Measurements from ENCODE around the gene ODAD3. TPM values are rescaled to one million over a fixed set of nuclear protein-coding genes. Genes with fewer than 3 reads are reported as not detected.

Gene ODAD3
- total and polyA plus RNA-seq, 2 donors (not counting 1 experiment from before 2014, with no cell fraction given): 0.18 to 0.62 TPM

DNA sequence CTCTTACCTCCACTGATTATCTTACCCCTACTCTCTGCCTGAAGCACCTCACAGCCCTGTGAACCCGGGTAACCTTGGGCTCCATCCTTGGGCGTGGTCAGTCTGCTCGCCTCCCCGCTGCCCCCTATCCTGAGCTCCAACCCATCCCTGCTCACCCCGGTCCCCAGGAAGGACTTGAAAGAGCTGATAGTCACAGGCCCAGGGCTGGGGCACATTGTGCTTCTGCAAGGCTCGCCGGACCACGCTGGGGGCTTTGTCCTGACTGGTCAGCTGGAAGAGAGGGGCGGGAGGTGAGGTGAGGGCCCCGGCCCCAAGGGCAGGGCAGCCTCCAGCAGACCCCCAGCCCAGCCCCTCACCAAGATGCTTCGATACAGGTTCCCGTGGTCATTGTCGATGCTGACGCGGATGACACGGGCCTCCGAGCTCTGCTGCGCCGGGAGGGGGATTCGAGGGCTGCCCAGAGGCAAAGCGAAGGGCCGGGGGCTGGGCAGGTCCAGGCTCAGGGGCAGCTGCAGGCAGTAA, 37.8 kb downstream of the ODAD3 start:
- Mint-ChIP-seq H3K27ac (no peak overlapping the region), H3K9me3 (ENCODE audit: insufficient read depth) (no peaks in the 10 kb centered on the region), H3K4me3 (no peak overlapping the region), H3K27me3 (peaks cover 14% of the 10 kb centered on the region), H3K4me1 (peaks cover 6% of the 10 kb centered on the region)
- intact Hi-C loops (cut with micrococcal nuclease): no loop called here
- H3K4me2 ChIP-seq (replicated peaks; ENCODE audit: low read depth, low read length, poor library complexity, severe bottlenecking): no peak overlapping the region
- no peak overlapping the region for H2AFZ ChIP-seq (ENCODE audit: insufficient read depth, low read depth, low read length, poor library complexity, severe bottlenecking)
- H3K27ac ChIP-seq (ENCODE audit: low read length in 2 of 2): no peak overlapping the region
- H4K20me1 ChIP-seq (ENCODE audit: control insufficient read depth, insufficient read depth, low read length, poor library complexity, severe bottlenecking): no peaks in the 10 kb centered on the region
- DNase-seq: no peak
- ChIA-PET CTCF (interaction anchor here (0.6 to 1.5 kb wide), 2 partner anchors 271 to 752 kb away, joined by 3 read pairs; no protein-coding TSS in a partner anchor), POLR2A (no interaction called here)
- no peaks in the 10 kb centered on the region for H3K9me3 ChIP-seq (ENCODE audit: control extremely low read depth in 1 of 3, control insufficient read depth in 2 of 3, insufficient read depth in 1 of 3, low read length in 2 of 3)
- H3K79me2 ChIP-seq (ENCODE audit: control insufficient read depth, insufficient read depth, low read length): no peaks in the 10 kb centered on the region
- H3K4me3 ChIP-seq (ENCODE audit: control extremely low read depth in 1 of 5, extremely low read depth in 1 of 5, insufficient read depth in 1 of 5, low read depth in 2 of 5, low read length in 4 of 5): no peak overlapping the region
- no peak overlapping the region for H3K9ac ChIP-seq (ENCODE audit: low read length)
- H3K36me3 ChIP-seq (replicated peaks in 1 of 2; ENCODE audit: control extremely low read depth in 1 of 2, control insufficient read depth in 1 of 2, extremely low read depth in 1 of 2, insufficient read depth in 2 of 2, low read length in 1 of 2): no peaks in the 10 kb centered on the region
- peaks cover 0 to 2% (median 0%) of the 10 kb centered on the region in 4 experiments for H3K27me3 ChIP-seq (replicated peaks in 1 of 4; ENCODE audit: control extremely low read depth in 1 of 4, control insufficient read depth in 3 of 4, insufficient read depth in 4 of 4, low read length in 3 of 4)
- no peak for TF ChIP-seq EZH2 (IDR thresholded peaks at IDR 0.05; ENCODE audit: borderline replicate concordance, insufficient read depth, low read depth, low read length, poor library complexity, severe bottlenecking)
- TF ChIP-seq CTCF (IDR thresholded peaks at IDR 0.05): no peak
- ATAC-seq (ENCODE audit: low read depth): no peak
- H3K4me1 ChIP-seq (ENCODE audit: control insufficient read depth in 2 of 2, insufficient read depth in 2 of 2, low read length in 2 of 2): peaks cover 0 to 6% of the 10 kb centered on the region in 2 donors
- WGBS (ENCODE audit: insufficient coverage): 95% methylated on average over 17 of the region's 22 CpGs

- POLR2A ChIA-PET: interaction anchor here (0.9 kb wide), 1 partner anchor 30 kb away, joined by 8 read pairs; no protein-coding TSS in a partner anchor
- no peak overlapping the region for H3K27ac ChIP-seq (ENCODE audit: low read length in 2 of 2)
- H3K4me3 Mint-ChIP-seq: no peak overlapping the region
- no peaks in the 10 kb centered on the region for H3K9me3 Mint-ChIP-seq (ENCODE audit: insufficient read depth)
- WGBS (ENCODE audit: insufficient coverage): 86% methylated on average over 1 of the region's 4 CpGs
- DNase-seq (no peak), ATAC-seq (ENCODE audit: low read depth) (no peak)
- no peaks in the 10 kb centered on the region for H4K20me1 ChIP-seq (ENCODE audit: control insufficient read depth, insufficient read depth, low read length, poor library complexity, severe bottlenecking)
- H3K4me2 ChIP-seq (replicated peaks; ENCODE audit: low read depth, low read length, poor library complexity, severe bottlenecking): no peak overlapping the region
- CTCF ChIA-PET: interaction anchor here (1.2 to 2.0 kb wide), 3 partner anchors 10 to 91 kb away, joined by 3 to 9 read pairs (median 3); no protein-coding TSS in a partner anchor
- intact Hi-C loops (cut with micrococcal nuclease): no loop called here
- H3K27ac Mint-ChIP-seq: no peak overlapping the region
- peaks cover 5% of the 10 kb centered on the region for H3K27me3 Mint-ChIP-seq
- no peak overlapping the region for H2AFZ ChIP-seq (ENCODE audit: insufficient read depth, low read depth, low read length, poor library complexity, severe bottlenecking)
- H3K4me1 Mint-ChIP-seq: peaks cover 17% of the 10 kb centered on the region
- no peaks in the 10 kb centered on the region for H3K36me3 ChIP-seq (replicated peaks in 1 of 2; ENCODE audit: control extremely low read depth in 1 of 2, control insufficient read depth in 1 of 2, extremely low read depth in 1 of 2, insufficient read depth in 2 of 2, low read length in 1 of 2)
- no peaks in the 10 kb centered on the region for H3K79me2 ChIP-seq (ENCODE audit: control insufficient read depth, insufficient read depth, low read length)
- H3K4me1 ChIP-seq (ENCODE audit: control insufficient read depth in 2 of 2, insufficient read depth in 2 of 2, low read length in 2 of 2): peaks cover 13 to 22% of the 10 kb centered on the region in 2 donors
- TF ChIP-seq EZH2 (IDR thresholded peaks at IDR 0.05; ENCODE audit: borderline replicate concordance, insufficient read depth, low read depth, low read length, poor library complexity, severe bottlenecking) (no peak), CTCF (IDR thresholded peaks at IDR 0.05) (no peak)
- H3K9ac ChIP-seq (ENCODE audit: low read length): no peak overlapping the region
- H3K27me3 ChIP-seq (replicated peaks in 1 of 4; ENCODE audit: control extremely low read depth in 1 of 4, control insufficient read depth in 3 of 4, insufficient read depth in 4 of 4, low read length in 3 of 4): peaks cover 0 to 2% (median 0%) of the 10 kb centered on the region in 4 experiments
- H3K9me3 ChIP-seq (ENCODE audit: control extremely low read depth in 1 of 3, control insufficient read depth in 2 of 3, insufficient read depth in 1 of 3, low read length in 2 of 3): peaks cover 0 to 14% (median 4%) of the 10 kb centered on the region in 3 donors
- no peak overlapping the region for H3K4me3 ChIP-seq (ENCODE audit: control extremely low read depth in 1 of 5, extremely low read depth in 1 of 5, insufficient read depth in 1 of 5, low read depth in 2 of 5, low read length in 4 of 5)
These were observed 43.8 kb downstream of the ODAD3 start for GRCh38 chr19:11390933-11391680.
